Heart left ventricle (tissue), 16 donors: ENCODE measurements around the gene PRIMA1. TPM values are rescaled to one million over a fixed set of nuclear protein-coding genes. Genes with fewer than 3 reads are reported as not detected.

Experiments used
- ATAC-seq, 4 donors: fragments of 200-7000 bp; cut with Tn5 transposase; one replicate each; pipeline ENCODE4 v1.9.1; 2020 to 2022; ENCODE audit warnings: moderate library complexity in 4 of 4, mild to moderate bottlenecking in 3 of 4, moderate number of reproducible peaks in 1 of 4
- DNase-seq, 5 donors: peaks; one replicate each; pipeline ENCODE4 v3.0.0-alpha.2; 2020
- H3K27ac ChIP-seq, 12 donors: fragments of 200-600 bp; sonication (generic) in 4 of 12; one replicate each; pipeline versions ENCODE4 v1.5.0 to v1.8.0; 2016 to 2022; ENCODE audit warnings: mild to moderate bottlenecking in 2 of 12
- H3K27me3 ChIP-seq, 9 donors: fragments of 200-600 bp; sonication (generic) in 2 of 9; one replicate each; pipeline versions ENCODE4 v1.5.1 to v1.8.0; 2016 to 2022; ENCODE audit warnings: mild to moderate bottlenecking in 3 of 9
- H3K36me3 ChIP-seq, 9 donors: fragments of 200-600 bp; sonication (generic) in 2 of 9; one replicate each; pipeline versions ENCODE4 v1.5.0 to v1.8.0; 2018 to 2022; ENCODE audit warnings: mild to moderate bottlenecking in 2 of 9
- H3K4me1 ChIP-seq, 12 donors: fragments of 200-600 bp; sonication (generic) in 4 of 12; one replicate each; pipeline versions ENCODE4 v1.5.0 to v1.8.0; 2016 to 2022; ENCODE audit warnings: mild to moderate bottlenecking in 3 of 12
- H3K4me3 ChIP-seq, 12 donors: fragments of 200-600 bp; sonication (generic) in 4 of 12; one replicate each; pipeline versions ENCODE4 v1.5.0 to v1.8.0; 2017 to 2022; ENCODE audit warnings: mild to moderate bottlenecking in 9 of 12, moderate library complexity in 4 of 12
- H3K9me3 ChIP-seq, 12 donors: fragments of 200-600 bp; sonication (generic) in 4 of 12; one replicate each; pipeline versions ENCODE4 v1.5.0 to v1.8.0; 2016 to 2022; ENCODE audit warnings: mild to moderate bottlenecking in 1 of 12
- POLR2A ChIP-seq, 2 donors: fragments of 450-650 bp; IDR thresholded peaks; one replicate each; pipeline ENCODE4 v1.6.1; 2017; ENCODE audit warnings: antibody characterized with exemption in 2 of 2, mild to moderate bottlenecking in 2 of 2, moderate library complexity in 2 of 2
- WGBS, 4 donors: extraction: QIAGEN DNeasy Blood & Tissue Kit in 2 of 4; methylation state at CpG; one replicate each; pipeline versions ENCODE4 v1.1.5 to v1.1.7; 2013 to 2018; 5-methylcytosine and 5-hydroxymethylcytosine counted together
- intact Hi-C, 10 donors: fragments of 100-400 bp; cut with DNase I; formaldehyde crosslinking; loops; one replicate each; pipeline versions ENCODE4 v1.11.1 to v1.14.2; 2022
- polyA plus RNA-seq, 2 donors: library from polyadenylated mRNA; stranded (reverse); fragments of 200-250 nt; gene quantifications; one replicate each; pipeline ENCODE4 v1.2.3, GENCODE V29; 2013
- total RNA-seq, 9 donors: library from RNA; depleted of rRNA in 2 of 9; stranded (reverse); fragments of >200 nt in 2 of 9; fragmentation: NEBNext Ultra II Directional in 3 of 9; extraction: Animal tissue kit (Norgen Biotek cat#: 25700) in 3 of 9; gene quantifications; one replicate each; pipeline versions ENCODE4 v1.1.0 to v1.2.4, GENCODE V29; 2016 to 2023
- TF ChIP-seq, protein P1 (sequence below), 12 donors: fragments of 200-600 bp; sonication (generic) in 4 of 12; IDR thresholded peaks; one replicate each; pipeline versions ENCODE4 v1.5.0 to v1.8.0; 2018 to 2022; ENCODE audit warnings: antibody characterized with exemption in 12 of 12, mild to moderate bottlenecking in 5 of 12
- donor health status: ischemic (EF 13 %, LVEDD 7.1; RV severe dilation, severe dysfunction).
- donor health status: healthy with polysubstance abuse.
- donor health status: DM: no; HTN: yes; CAD: no.
- donor health status: DM: no; HTN: no; CAD: no.
- donor health status: ischemic (EF 25% LVEDD 6.9; RV normal size, moderate dysfunction).
- donor health status: ischemic (EF 25% LVEDD 5.7; RV mildly dilated, moderate dysfunction).
- donor health status: healthy.
- donor health status: DM: yes; HTN: yes; CAD: no.
- donor health status: ischemic (EF 35%, LVEDD 5.7; RV mildly dilated, moderate dysfunction).
- donor health status: nonischemic (EF 11% LVEDD 7.7; RV severe dilation, severe dysfunction).
- donor health status: DM: yes; HTN: yes; CAD: no.
- donor health status: PGD.
- donor health status: ischemic (EF 29% LVEDD 5.4; RV normal size, mild dysfunction).
- donor health status: nonischemic (EF 23%, LVEDD 6.1; RV moderate dilation, normal function).

The PRIMA1 gene
- total and polyA plus RNA-seq, 11 donors, result 1.4 to 27.5 (median 5.0) TPM

DNA sequence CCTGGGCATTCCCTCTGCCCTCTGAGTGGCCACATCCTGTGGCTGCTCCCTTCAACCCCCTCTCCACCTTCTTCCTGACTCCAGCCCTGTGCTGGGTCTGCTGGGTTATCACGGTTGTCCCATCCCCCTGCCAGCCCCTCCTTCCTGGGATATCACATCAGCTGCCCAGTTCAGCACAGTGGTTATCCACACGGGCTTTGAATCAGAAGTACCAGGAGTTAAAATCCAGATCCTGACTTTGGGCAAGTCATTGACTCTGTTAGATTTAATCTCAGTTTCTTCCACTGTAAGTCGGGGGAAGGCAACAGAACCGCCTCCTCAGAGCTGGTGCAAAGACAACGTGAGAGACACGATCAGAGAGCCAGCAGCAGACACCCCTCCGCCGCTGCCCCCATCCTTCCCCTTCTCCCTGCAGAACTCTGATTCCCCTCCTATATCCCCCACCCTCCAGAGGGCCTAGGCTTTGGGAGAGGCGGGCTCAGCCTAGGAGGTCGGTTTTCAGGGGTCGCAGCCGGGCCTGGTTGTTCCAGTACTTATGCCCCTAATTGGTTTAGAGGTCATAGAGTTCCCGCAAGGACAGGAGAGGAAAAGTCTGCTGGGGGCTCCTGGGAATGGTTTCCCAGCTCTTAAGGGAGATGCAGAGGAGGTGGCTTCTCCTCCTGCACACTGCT lies 42.5 kb downstream of the PRIMA1 start:
- Histone ChIP-seq H3K27me3 (no peaks in the 10 kb centered on the region), H3K9me3 (no peaks in the 10 kb centered on the region), H3K36me3 (no peaks in the 10 kb centered on the region), H3K4me3 (no peak overlapping the region), H3K4me1 (peaks cover 0 to 47% (median 15%) of the 10 kb centered on the region in 12 donors), H3K27ac (peak overlapping the region in 2 of 12 donors; percentile 30 to 31)
- 49 to 63% (median 60%) methylated on average over 12 to 13 of the region's 13 CpGs for WGBS, 4 donors
- TF ChIP-seq POLR2A (IDR thresholded peaks at IDR 0.05), result no peak
- TF ChIP-seq, protein P1, sequence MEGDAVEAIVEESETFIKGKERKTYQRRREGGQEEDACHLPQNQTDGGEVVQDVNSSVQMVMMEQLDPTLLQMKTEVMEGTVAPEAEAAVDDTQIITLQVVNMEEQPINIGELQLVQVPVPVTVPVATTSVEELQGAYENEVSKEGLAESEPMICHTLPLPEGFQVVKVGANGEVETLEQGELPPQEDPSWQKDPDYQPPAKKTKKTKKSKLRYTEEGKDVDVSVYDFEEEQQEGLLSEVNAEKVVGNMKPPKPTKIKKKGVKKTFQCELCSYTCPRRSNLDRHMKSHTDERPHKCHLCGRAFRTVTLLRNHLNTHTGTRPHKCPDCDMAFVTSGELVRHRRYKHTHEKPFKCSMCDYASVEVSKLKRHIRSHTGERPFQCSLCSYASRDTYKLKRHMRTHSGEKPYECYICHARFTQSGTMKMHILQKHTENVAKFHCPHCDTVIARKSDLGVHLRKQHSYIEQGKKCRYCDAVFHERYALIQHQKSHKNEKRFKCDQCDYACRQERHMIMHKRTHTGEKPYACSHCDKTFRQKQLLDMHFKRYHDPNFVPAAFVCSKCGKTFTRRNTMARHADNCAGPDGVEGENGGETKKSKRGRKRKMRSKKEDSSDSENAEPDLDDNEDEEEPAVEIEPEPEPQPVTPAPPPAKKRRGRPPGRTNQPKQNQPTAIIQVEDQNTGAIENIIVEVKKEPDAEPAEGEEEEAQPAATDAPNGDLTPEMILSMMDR (IDR thresholded peaks at IDR 0.05), result no peak
- intact Hi-C loops, result loop anchor here in 1 of 10 donors (5.0 kb wide), 1 partner anchor 42 kb away; the partner anchor contains the start of gene PRIMA1
- ATAC-seq (no peak), DNase-seq (no peak)

DNA sequence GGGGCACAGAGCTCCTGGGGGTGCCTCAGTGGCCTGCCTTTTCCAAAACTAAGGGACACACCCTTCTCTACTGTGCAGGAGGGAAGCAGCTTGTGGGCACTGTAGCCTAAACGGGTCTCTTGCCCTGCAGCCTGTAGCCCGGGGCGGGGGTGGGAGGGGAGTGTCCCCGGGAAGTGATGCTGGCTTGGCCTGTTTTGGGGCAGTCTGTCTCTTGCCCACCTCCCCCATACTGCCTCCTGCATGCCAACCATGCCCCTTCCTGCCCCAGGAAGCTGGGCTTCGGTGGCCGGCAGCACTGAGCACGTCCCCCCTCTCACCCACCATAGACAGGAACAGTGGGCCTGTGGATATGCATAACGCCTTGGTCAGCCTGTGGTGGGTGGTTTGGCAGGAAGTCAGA lies 43.4 kb downstream of the PRIMA1 start:
- intact Hi-C loops, result loop anchor here in 3 of 10 donors (5.0 kb wide), 2 partner anchors 37 to 42 kb away; partner anchors contain the start of gene PRIMA1 (in 2 of the 3)
- DNase-seq, result no peak
- peaks cover 0 to 47% (median 15%) of the 10 kb centered on the region in 12 donors for H3K4me1 ChIP-seq

DNA sequence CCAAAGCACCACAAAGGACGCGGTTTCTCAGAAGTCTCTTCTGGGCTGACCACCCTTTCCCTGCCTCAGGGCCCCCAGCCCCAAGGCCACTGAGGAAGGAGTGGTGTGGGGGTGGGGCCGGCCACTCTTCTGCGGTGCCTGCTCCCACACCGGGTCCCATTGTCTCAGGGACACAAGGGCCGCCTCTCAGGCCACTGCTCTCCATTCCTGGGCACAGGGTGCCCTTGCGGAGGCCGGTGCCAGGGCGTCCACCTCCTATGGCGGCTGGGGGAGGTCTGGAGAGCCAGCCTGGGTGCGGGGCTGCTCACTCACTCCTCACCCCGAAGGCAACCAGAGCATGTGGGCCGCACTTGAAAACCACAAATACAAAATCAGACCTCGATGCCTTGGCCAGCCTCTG lies 44.1 kb downstream of the PRIMA1 start:
- Histone ChIP-seq H3K27me3 (no peaks in the 10 kb centered on the region), H3K9me3 (no peaks in the 10 kb centered on the region), H3K36me3 (no peaks in the 10 kb centered on the region), H3K27ac (peak overlapping the region in 1 of 12 donors; percentile 81), H3K4me1 (peaks cover 0 to 42% (median 15%) of the 10 kb centered on the region in 12 donors), H3K4me3 (no peak overlapping the region)
- TF ChIP-seq POLR2A (IDR thresholded peaks at IDR 0.05), result no peak
- TF ChIP-seq, protein P1 (IDR thresholded peaks at IDR 0.05), result no peak
- no peak for ATAC-seq
- WGBS, 4 donors, result 84 to 90% (median 85%) methylated on average over 14 of the region's 14 CpGs
- DNase-seq, result no peak
- intact Hi-C loops, result loop anchor here in 2 of 10 donors (5.0 kb wide), 2 partner anchors 38 to 43 kb away; partner anchors contain the start of gene PRIMA1 (in 1 of the 2)

More for the DNA sequence above, 43.4 kb downstream of the PRIMA1 start:
- Histone ChIP-seq H3K27me3 (no peaks in the 10 kb centered on the region), H3K9me3 (no peaks in the 10 kb centered on the region), H3K36me3 (no peaks in the 10 kb centered on the region), H3K27ac (peak overlapping the region in 1 of 12 donors; percentile 31), H3K4me3 (no peak overlapping the region)
- 47 to 74% (median 61%) methylated on average over 6 to 8 of the region's 8 CpGs for WGBS, 4 donors
- TF ChIP-seq, protein P1 (IDR thresholded peaks at IDR 0.05), result no peak
- no peak for TF ChIP-seq POLR2A (IDR thresholded peaks at IDR 0.05)
- no peak for ATAC-seq

DNA sequence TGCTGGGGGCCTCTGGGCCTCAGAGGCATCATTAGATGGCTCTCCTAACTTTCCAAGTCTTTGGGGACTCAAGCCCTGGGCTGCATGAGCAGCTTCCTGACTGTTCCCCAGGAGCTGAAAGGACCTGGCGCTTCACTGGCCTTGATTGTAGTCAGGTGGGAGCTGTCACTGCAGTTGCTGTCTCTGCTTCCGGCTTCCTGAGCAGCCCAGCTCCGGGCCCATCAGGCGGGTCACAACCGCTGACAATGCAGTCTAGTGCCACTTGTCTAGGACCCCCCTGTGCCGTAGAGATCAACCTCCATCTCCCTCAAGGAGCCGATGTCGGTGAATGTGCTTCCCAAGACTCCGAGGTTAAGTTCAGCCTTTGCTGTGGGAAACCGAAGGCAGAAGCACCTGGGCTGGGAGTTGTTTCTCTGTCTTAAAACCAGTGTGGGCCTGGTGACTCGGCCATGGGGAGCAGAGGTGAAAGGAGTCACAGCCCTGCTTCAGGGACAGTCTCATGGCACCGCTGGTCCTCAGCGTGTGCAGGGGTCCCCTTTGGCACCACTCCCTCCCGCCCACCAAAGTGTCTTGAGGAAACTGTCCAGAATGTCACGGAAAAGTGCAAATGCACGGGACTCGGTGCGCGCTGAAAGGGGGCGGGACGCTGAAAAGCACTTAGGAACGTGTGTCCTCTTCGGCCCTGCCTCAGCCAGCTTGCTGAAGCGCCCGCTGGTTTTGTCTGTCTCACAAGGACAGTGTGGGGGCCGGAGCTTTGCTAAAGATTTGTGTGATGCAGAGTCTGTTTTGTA lies 44.8 kb downstream of the PRIMA1 start:
- Histone ChIP-seq H3K36me3 (no peaks in the 10 kb centered on the region), H3K27ac (peak overlapping the region in 11 of 12 donors; percentile 9 to 86 (median 57)), H3K4me3 (no peak overlapping the region), H3K27me3 (no peaks in the 10 kb centered on the region), H3K9me3 (no peaks in the 10 kb centered on the region), H3K4me1 (peaks cover 0 to 37% (median 14%) of the 10 kb centered on the region in 12 donors)
- DNase-seq, result no peak
- WGBS, 4 donors, result 81 to 90% (median 82%) methylated on average over 24 to 26 of the region's 26 CpGs
- intact Hi-C loops, result loop anchor here in 3 of 10 donors (2.0 to 5.0 kb wide), 3 partner anchors 39 to 45 kb away; partner anchors contain the start of gene PRIMA1 (in 2 of the 3)
- no peak for ATAC-seq
- TF ChIP-seq POLR2A (IDR thresholded peaks at IDR 0.05), result no peak
- TF ChIP-seq, protein P1 (IDR thresholded peaks at IDR 0.05), result no peak
